ELR (cell line): ENCODE results near the gene ZNF714.
A peak's percentile ranks its signal among the peaks of the same experiment; 100 is the strongest.
"Not testable (repeated sequence)": the region's sequence is repeated elsewhere in the genome, so short reads cannot be mapped to it uniquely, and the experiment has no call there.

Experiments used
- DNase-seq: peaks from one replicate; pipeline ENCODE4 v3.0.0-alpha.2; 2015; ENCODE audit warnings: low read depth

Gene ZNF714

GRCh38 chr19:21130097-21130775 lies 48.2 kb downstream of the ZNF714 start:
- DNase-seq: no peak

DNA sequence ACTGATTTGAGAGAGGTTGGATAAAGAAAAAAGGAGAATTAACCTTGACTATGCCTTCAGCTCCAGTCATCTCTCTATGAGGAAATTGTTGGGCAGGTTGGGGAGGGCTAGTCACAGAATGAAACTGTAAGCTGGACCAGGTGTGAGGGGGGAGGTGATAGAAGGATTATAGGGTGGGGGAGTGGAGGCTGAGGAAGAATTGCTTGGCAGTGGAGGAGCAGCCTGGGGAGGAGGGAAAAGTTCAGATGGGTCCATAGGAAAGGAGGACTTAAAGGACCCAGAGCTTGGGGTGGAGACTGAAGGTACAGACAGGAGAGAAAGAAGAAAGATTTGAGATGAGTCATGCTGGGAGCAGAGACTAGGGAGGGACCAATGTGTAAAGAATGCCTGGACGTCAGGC lies 51.6 kb downstream of the ZNF714 start:
- DNase-seq: peak; percentile 6

DNA sequence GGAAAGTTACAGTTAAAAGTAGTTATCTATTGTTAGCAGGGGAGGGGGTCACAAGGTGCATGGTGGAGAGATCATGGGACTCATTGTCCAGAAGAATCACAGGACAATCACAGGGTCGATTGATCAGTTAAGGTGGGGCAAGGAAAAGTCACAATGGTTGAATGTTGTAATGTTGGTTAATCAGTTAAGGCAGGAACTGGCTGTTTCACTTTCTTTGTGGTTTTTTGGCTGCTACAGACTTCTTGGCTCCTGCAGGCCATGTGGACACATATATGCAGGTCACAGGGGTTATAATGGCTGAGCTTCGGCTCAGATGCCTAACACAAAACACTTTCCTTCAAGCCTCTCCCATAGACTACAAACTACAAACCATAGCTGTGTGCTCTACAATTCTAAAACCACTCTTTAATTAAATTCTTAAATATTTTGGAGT lies 52.9 kb downstream of the ZNF714 start:
- no peak for DNase-seq

DNA sequence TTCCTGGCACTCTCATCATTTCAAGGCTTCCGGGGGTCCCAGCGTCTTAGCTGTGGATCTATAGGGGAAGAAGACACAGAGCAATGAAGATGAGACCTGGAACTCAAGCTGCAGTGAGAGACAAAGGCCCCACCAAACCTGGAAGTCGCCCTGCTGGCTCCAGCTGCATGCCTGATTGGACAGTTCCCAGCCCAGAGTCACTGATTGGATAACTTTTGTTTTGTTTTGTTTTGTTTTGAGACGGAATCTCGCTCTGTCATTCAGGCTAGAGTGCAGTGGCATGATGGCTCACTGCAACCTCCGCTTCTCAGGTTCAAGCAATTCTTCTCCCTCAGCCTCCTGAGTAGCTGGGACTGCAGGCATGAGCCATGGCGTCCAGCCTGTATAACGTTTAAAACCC lies 53.4 kb downstream of the ZNF714 start:
- no peak for DNase-seq

DNA sequence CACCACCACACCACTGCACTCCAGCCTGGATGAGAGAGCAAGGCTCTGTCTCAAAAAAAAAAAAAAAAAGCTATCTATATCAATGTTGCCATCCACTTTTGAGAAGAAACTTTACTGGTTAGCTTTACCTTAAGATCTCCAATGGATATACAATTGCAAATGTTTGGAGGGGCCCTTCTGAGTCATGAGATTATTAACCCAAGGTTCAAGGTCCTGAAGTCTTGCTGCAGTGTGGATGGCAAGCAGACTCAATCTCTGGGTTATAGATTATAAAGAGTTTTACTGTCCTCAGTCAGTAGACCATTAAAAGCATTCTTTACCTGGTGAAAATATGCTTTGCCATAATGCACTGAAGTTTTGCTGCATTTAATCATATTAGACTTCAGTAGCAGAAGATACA lies 56.1 kb downstream of the ZNF714 start:
- no peak for DNase-seq

GRCh38 chr19:21141006-21141405 lies 59.0 kb downstream of the ZNF714 start:
- not testable (repeated sequence) for DNase-seq

- DNase-seq: peak; percentile 96
Measured at GRCh38 chr19:21141787-21142464, 59.9 kb downstream of the ZNF714 start, which contains the start of gene ZNF431. TSS of gene ZNF431 (plus strand) at chr19:21142040. CDS start at chr19:21142184, 144 bp downstream.

DNA sequence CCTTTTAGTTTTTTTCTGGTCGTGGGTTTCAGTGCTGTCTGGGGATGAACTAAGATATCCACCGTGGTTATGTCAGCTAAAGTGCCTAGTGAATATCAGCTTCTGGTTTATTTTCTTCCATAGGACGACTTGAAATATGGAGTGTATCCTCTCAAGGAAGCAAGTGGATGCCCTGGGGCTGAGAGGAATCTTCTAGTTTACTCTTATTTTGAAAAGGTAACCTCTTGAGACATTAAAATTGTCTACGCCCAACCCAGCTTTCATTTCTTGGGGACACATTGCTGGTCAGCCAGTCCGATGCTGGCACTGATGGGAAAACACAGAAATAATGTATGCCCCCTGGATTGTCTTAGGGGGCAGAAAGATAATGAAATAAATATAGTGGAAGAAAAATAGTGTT lies 61.4 kb downstream of the ZNF714 start:
- DNase-seq: no peak

DNA sequence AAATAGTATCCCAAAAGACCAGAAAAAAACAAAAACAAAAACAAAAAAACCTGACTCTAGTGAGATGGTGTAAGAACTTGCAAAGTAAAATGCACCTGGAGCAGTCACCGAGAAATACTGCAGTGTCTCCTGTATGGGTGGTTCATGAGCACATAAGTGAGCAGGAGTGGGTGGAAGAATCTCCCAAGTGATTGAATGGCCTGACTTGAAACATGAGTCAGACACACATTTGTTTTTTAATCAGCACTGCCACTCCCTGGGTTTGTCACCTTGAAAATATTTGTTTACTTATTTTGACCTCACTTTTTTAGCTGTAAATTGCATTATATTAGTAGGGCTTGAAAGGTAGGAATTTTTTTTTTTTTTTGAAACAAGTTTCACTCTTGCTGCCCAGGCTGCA lies 61.9 kb downstream of the ZNF714 start:
- peak; percentile 11 for DNase-seq

- DNase-seq: peak; percentile 22
Measured at GRCh38 chr19:21147540-21147939, 65.5 kb downstream of the ZNF714 start.

DNA sequence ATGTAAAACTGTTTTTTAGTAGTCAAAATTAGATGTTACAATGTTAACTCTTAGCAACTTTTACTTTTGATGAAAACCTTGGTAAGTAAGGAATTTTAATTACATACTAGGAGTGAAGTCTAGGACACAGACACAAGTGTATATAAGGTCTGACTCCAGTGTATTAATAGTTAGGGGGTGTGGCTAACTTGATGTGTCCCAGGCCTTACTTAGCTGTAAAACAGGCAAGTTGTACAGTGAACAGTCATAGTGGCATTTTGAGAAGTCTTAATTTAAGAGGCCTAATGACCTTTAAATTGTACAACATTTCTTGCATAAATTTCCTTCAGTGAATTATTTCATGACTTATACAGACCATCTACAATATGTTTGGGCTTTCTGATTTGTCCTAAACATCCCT lies 66.7 kb downstream of the ZNF714 start:
- DNase-seq: no peak

GRCh38 chr19:21149877-21150276 lies 67.9 kb downstream of the ZNF714 start:
- no peak for DNase-seq

DNA sequence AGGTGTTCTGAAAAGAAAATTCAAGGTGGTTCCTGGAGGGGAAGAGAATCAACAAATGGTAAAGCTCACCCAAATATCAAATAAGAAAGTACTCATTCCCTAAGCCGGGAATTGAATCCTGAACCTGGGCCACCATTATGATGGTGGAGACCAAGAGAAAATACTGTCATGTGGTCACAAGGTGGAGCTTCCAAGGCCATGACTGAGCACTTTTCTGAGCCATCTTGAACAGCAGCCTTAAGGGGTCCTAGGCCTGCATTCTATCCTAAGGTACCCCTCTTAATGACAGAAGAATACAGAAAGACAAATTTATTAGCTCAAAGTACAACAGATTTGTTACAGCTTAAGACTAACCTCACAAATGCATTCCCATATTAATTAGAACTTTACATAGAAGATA lies 69.5 kb downstream of the ZNF714 start:
- DNase-seq: no peak

GRCh38 chr19:21158523-21159135 lies 76.6 kb downstream of the ZNF714 start:
- peak; percentile 55 for DNase-seq

GRCh38 chr19:21164541-21164940 lies 82.5 kb downstream of the ZNF714 start:
- DNase-seq: no peak

DNA sequence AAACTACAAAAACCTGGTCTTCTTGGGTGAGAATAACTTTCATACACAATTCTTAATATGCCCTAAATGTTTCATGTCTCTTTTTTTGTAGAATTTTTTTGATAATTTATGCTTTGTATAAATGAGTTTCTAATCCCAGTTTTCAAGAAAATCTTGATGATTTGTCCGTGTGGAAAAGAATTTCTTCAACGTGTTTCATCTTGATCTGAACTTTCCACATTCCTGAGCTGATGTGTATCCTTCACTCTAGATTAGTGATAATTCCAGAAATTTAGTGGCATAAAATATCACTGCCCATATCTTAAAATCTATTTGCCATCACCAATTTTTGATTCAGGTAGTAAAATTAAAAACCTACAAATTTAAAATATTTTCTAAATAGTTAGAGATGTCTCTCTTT lies 84.4 kb downstream of the ZNF714 start:
- DNase-seq: no peak
